ENCODE data around the gene NACAD.

DNA sequence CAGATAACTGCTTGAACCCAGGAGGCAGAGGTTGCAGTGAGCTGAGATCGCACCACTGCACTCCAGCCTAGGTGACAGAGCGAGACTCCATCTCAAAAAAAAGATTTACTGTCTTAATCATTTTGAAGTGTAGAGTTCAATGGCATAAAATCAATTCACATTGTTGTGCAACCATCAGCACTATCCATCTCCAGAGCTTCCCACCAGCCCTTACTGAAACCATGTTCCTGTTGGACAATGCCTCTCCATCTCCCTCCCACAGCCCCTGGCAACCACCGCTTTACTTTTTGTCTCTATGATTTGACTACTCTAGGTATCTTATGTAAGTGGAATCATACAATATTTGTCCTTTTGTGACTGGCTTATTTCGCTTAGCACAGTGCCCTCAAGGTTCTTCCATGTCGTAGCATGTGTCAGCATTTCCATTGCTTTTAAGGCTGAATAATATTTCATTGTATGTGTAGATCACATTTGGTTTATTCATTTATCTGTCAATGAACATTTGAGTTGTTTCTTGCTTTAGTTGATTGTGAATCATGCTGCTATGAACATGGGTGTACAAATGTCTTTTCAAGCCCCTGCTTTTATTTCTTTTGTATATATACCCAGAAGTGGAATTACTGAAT lies 33.1 kb downstream of the NACAD start:
- TF ChIP-seq, protein P1, sequence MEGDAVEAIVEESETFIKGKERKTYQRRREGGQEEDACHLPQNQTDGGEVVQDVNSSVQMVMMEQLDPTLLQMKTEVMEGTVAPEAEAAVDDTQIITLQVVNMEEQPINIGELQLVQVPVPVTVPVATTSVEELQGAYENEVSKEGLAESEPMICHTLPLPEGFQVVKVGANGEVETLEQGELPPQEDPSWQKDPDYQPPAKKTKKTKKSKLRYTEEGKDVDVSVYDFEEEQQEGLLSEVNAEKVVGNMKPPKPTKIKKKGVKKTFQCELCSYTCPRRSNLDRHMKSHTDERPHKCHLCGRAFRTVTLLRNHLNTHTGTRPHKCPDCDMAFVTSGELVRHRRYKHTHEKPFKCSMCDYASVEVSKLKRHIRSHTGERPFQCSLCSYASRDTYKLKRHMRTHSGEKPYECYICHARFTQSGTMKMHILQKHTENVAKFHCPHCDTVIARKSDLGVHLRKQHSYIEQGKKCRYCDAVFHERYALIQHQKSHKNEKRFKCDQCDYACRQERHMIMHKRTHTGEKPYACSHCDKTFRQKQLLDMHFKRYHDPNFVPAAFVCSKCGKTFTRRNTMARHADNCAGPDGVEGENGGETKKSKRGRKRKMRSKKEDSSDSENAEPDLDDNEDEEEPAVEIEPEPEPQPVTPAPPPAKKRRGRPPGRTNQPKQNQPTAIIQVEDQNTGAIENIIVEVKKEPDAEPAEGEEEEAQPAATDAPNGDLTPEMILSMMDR (IDR thresholded peaks at IDR 0.05; ENCODE audit: poor library complexity): no peak
- no peak for TF ChIP-seq EZH2 (IDR thresholded peaks at IDR 0.05; ENCODE audit: borderline replicate concordance)
